Coronary artery (tissue), 2 donors: Measurements from ENCODE around the gene MED4.
A peak's percentile ranks its signal among the peaks of the same experiment; 100 is the strongest.

Experiments
- DNase-seq: peaks from one replicate; pipeline ENCODE4 v3.0.0-alpha.2; 2017; ENCODE audit warnings: low spot score
- H3K27ac ChIP-seq, 2 donors: fragments of 200-600 bp; sonication (generic); one replicate each; pipeline ENCODE4 v1.5.1; 2016 to 2019
- H3K4me3 ChIP-seq: fragments of 200-600 bp; sonication (generic); 2 replicates; pipeline ENCODE4 v1.5.1; 2016; ENCODE audit warnings: mild to moderate bottlenecking, moderate library complexity
- CTCF ChIP-seq: fragments of 200-600 bp; sonication (generic); IDR thresholded peaks from one replicate; pipeline ENCODE4 v1.5.1; 2019; ENCODE audit warnings: antibody characterized with exemption

MED4 gene

GRCh38 chr13:48096670-48097069 lies 1.8 kb upstream of the MED4 start:
- no peak for DNase-seq
- Histone ChIP-seq H3K4me3 (no peak overlapping the region), H3K27ac (no peak overlapping the region)
- TF ChIP-seq CTCF = no peak

DNA sequence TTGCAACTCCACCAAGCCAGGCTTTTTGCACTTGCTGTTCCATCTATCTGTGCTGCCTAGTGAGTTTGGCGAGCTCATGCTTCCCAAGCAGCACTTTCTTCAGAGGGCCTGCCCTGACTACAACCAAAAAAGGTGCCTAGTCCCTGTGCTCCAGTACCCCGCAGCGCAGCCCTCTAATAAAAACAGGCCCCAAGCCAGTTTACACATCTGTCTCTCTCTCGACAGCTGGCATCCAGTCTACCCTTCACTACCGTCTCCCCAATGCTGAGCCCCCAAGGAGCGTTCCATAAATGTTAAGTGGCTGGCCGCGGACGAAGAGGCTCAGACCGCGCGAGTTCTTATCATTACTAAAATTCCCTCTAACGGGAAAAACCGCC lies 512 bp downstream of the MED4 start:
- TF ChIP-seq CTCF = no peak
- Histone ChIP-seq H3K4me3 (peak overlapping the region; percentile 91), H3K27ac (peak overlapping the region; percentile 88 to 94)
- no peak for DNase-seq

DNA sequence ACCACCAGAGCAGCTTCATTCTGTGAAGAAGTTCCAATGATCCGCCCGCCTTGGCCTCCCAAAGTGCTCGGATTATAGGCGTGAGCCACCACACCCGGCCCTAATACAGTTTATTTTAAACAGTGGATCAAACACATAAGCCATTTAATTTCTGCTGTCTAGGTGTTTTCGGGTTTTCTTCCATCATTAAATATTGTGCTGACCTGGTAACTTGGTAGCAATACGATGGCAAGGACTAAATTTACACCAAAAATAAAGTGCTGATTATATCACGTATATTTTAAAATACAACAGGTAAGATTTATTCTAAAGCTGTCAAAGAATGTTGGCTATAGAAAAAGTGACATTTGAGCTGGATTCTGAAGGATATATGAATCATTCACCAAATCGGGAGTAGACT lies 1.3 kb downstream of the MED4 start:
- Histone ChIP-seq H3K27ac (no peak overlapping the region), H3K4me3 (peak overlapping the region; percentile 91)
- TF ChIP-seq CTCF = no peak
- no peak for DNase-seq

GRCh38 chr13:48086272-48086671 lies 8.6 kb downstream of the MED4 start:
- TF ChIP-seq CTCF = no peak
- no peak overlapping the region for H3K27ac ChIP-seq

DNA sequence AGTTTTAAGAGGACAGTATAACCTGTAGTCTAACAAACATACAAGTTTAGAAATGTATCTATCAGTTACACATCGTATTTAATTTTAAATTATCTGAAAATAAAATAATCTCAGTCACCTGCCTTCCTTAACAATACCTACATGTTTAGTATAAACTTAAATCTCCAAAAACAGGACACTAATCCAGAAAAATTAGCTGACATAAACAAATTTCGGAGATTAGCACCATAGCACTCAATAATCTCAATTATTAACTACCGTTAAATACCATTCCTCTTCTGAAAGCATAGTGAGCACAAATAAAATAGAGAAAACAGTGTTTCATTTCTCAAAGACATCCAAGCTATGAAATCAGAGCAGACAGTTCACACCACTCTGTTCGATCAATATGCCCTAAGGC lies 13.2 kb downstream of the MED4 start:
- no peak for TF ChIP-seq CTCF

More at GRCh38 chr13:48086272-48086671, 8.6 kb downstream of the MED4 start:
- no peak overlapping the region for H3K4me3 ChIP-seq
- no peak for DNase-seq

DNA sequence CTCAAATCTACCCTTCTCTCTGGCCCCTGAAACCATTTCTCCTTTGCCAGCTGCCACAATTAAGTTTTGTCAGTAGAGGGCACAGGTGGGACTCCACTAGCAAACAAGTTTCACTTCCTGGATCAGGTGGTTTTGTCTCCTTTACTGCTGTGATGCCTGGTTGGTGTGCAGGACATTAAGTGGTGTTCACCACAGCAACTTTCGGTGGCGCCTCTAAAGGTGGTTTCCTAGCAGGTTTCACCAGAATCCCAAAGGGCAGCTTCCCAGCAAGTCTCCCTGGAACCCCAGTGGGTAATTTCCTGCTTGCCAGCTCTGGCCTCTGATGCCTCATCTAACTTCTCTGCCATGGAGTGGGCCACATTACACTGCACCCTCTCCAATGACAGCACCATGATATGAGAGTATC lies 16.6 kb downstream of the MED4 start:
- no peak overlapping the region for H3K27ac ChIP-seq
- H3K4me3 ChIP-seq = no peak overlapping the region
- no peak for DNase-seq
- no peak for TF ChIP-seq CTCF

More for the DNA sequence above, 13.2 kb downstream of the MED4 start:
- no peak for DNase-seq
- no peak overlapping the region for H3K4me3 ChIP-seq
- H3K27ac ChIP-seq = no peak overlapping the region

GRCh38 chr13:48074006-48074405 lies 20.9 kb downstream of the MED4 start:
- no peak for TF ChIP-seq CTCF
- H3K4me3 ChIP-seq = no peak overlapping the region
- no peak overlapping the region for H3K27ac ChIP-seq
- DNase-seq = no peak
